ENCODE results near the gene TRIM23.

TRIM23 gene

DNA sequence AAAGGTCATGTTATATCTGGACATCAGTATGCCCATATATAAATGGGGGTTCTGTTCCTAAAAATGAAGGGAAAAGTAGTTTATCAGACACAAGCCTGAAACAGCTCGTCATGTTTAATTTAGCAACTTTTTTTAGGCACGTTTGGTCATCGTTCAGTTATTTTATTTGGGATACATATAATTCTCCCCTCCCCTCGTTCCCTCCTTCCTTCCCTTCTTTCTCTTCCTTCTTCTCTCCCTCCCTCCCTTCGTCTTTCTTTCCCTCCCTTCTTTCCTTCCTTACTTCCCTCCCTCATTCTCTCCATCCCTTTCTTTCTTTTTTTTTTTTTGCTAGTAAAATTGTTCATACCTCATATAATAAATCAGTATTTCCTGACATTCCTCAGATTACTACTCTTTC lies 57.6 kb downstream of the TRIM23 start:
- DNase-seq (ENCODE audit: low read depth in 2 of 2), result no peak

DNA sequence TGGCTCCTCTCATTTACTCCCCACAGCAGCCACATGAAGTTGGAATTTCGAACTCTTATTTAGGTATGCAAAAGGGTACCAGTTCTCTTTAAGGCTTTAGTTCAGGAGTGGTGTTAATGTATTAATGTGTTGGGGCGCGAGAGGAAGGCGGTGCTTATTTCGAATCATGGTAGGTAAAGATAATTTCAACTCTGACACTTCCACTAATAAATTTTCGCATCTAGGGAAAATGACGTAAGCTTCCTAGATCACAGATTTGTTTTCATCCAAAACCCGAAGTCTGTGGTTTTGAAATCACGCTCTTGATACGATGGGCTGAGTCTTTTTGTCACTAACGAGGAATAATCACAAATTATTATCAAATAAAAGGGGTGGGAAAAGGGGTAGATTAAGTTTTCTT lies 60.4 kb downstream of the TRIM23 start:
- DNase-seq (ENCODE audit: low read depth in 2 of 2), result no peak

- DNase-seq (ENCODE audit: low read depth in 2 of 2), result peak; percentile 87 to 89
Observed at GRCh38 chr5:65562731-65563701, 61.1 kb downstream of the TRIM23 start, which contains the start of the genes CENPK and PPWD1. Gene CENPK, minus strand, starts transcription at chr5:65563168. Its CDS starts 8,261 bp downstream, at chr5:65554907. Gene PPWD1, plus strand, starts transcription at chr5:65563296. Its CDS starts 15 bp downstream, at chr5:65563311.

DNA sequence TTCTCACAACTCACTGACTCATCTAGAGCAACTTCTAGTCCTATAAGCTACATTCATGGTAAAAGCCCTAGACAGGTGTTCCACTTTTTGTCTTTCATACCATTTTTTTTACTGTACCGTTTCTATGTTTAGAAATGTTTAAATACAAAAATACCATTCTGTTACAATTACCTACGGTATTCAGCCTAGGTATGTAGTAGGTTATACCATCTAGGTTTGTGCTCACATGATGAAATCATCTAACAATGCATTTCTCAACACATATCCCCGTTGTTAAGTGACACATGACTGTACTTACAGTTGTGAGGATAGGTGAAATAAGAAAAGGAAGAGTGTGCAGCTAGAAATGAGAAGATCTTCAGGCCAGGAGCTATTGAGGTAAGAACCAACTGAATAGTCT lies 67.4 kb downstream of the TRIM23 start:
- DNase-seq (ENCODE audit: low read depth in 2 of 2), result no peak

- no peak for DNase-seq (ENCODE audit: low read depth in 2 of 2)
Observed at GRCh38 chr5:65556181-65556580, 68.0 kb downstream of the TRIM23 start.

- DNase-seq (ENCODE audit: low read depth in 2 of 2), result no peak
Observed at GRCh38 chr5:65555287-65555686, 68.8 kb downstream of the TRIM23 start.

DNA sequence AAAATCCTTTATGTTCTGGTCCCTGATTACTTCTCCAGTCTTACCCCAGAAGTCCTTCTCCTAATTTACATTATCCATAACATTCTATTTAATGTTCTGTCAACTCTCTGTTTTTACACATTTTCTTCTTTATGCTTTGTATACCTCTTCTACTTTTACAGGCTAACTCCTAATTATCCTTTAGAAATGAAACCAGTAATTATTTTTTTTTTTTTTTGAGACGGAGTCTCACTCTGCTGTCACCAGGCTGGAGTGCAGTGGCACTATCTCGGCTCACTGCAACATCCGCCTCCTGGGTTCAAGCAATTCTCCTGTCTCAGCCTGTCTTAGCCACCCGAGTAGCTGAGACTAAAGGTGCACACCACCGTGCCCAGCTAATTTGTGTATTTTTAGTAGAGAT lies 70.2 kb downstream of the TRIM23 start:
- no peak for DNase-seq (ENCODE audit: low read depth in 2 of 2)

- no peak for DNase-seq (ENCODE audit: low read depth in 2 of 2)
Observed at GRCh38 chr5:65548281-65548680, 75.9 kb downstream of the TRIM23 start.

GRCh38 chr5:65546141-65546540 lies 78.0 kb downstream of the TRIM23 start:
- no peak for DNase-seq (ENCODE audit: low read depth in 2 of 2)

GRCh38 chr5:65544473-65544872 lies 79.7 kb downstream of the TRIM23 start:
- DNase-seq (ENCODE audit: low read depth in 2 of 2), result no peak

- DNase-seq (ENCODE audit: low read depth in 2 of 2), result no peak
Observed at GRCh38 chr5:65539827-65540226, 84.3 kb downstream of the TRIM23 start.

Measured in stimulated activated CD4-positive, alpha-beta T cell treated with anti-CD3 and anti-CD28 coated beads, Interleukin-1b, Interleukin-23, amount 100 ng/mL, for 4 hours (primary cell).